AG10803 (cell line): Measurements from ENCODE around the gene OSR1.
"Not testable (repeated sequence)": the region's sequence is repeated elsewhere in the genome, so short reads cannot be mapped to it uniquely, and the experiment has no call there.

Experiments used
- DNase-seq: peaks from one replicate; pipeline ENCODE4 v3.0.0; 2010; ENCODE audit warnings: low read depth
- H3K4me3 ChIP-seq: 2 replicates; pipeline ENCODE4 v1.5.1; 2011; ENCODE audit warnings: mild to moderate bottlenecking, low read length, control low read depth
- TF ChIP-seq, protein P1 (sequence below): conservative IDR thresholded peaks from 2 replicates; pipeline ENCODE4 v1.5.1; 2011; ENCODE audit warnings: mild to moderate bottlenecking, low read length, control low read depth, inconsistent platforms

Gene OSR1

DNA sequence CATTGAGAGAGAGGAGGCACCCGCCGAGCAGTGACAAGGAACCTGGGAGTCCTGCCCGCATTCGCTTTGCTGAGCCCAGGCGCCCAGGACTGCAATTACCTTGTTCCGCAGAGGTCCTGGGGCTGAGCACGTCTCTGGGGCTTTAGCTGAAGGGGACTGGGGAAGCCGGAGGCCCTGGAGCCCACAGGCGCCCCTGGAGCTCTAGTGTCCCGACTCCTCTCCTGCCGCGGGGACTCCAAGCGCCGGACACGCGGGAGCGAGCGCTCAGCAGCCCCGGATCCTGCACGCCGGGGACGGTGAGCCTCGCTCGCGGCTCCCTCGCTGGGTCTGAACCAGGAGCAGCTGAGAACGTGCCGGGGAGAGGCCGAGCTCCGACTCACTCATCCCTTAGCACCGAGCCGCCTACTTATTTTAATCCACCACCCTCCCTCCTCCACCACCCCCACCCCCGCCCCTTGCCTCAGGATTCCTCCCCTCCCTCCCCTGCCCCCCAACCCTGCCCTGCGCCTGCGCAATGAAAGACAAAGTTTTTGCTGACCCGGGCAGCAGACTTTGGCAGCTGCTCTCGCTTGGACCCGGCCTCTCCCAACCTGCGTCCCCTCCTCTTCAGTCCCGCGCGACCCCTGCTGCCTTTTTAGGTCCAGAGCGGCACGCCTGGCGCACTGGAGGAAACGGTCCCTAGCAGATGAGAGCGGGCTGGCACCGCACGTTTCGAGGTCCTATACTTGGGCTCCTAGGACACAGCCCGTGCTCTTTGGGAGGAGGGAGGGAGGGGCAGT, at the start of gene OSR1:
Gene OSR1, minus strand, starts transcription at position 382 of the 779 bp plus-strand sequence. CDS start 4,818 bp downstream, outside the sequence.
- peak within 1 kb of the TSS; percentile 92 for H3K4me3 ChIP-seq
- TF ChIP-seq, protein P1, sequence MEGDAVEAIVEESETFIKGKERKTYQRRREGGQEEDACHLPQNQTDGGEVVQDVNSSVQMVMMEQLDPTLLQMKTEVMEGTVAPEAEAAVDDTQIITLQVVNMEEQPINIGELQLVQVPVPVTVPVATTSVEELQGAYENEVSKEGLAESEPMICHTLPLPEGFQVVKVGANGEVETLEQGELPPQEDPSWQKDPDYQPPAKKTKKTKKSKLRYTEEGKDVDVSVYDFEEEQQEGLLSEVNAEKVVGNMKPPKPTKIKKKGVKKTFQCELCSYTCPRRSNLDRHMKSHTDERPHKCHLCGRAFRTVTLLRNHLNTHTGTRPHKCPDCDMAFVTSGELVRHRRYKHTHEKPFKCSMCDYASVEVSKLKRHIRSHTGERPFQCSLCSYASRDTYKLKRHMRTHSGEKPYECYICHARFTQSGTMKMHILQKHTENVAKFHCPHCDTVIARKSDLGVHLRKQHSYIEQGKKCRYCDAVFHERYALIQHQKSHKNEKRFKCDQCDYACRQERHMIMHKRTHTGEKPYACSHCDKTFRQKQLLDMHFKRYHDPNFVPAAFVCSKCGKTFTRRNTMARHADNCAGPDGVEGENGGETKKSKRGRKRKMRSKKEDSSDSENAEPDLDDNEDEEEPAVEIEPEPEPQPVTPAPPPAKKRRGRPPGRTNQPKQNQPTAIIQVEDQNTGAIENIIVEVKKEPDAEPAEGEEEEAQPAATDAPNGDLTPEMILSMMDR: no peak
- peak; percentile 84 for DNase-seq

DNA sequence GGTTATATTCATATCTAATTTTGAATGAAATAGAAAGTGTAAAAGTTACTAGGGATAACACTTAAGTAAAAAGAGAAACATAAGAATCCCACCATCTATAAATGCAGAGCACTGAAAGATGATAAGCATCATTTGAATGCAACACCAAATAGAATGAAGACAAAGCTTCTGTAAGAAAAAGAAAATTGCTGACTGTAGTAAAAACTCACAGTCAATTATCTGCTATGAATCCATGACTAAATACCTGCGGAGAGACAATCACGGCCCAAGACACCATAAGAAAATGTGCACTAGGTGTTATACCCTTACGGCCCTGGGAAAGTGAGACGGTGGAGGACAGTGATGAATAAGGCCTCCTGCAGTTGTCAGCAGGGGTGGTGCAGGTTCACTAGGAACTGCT, 45.4 kb upstream of the OSR1 start:
- TF ChIP-seq, protein P1: no peak
- DNase-seq: no peak
- no peak overlapping the region for H3K4me3 ChIP-seq

DNA sequence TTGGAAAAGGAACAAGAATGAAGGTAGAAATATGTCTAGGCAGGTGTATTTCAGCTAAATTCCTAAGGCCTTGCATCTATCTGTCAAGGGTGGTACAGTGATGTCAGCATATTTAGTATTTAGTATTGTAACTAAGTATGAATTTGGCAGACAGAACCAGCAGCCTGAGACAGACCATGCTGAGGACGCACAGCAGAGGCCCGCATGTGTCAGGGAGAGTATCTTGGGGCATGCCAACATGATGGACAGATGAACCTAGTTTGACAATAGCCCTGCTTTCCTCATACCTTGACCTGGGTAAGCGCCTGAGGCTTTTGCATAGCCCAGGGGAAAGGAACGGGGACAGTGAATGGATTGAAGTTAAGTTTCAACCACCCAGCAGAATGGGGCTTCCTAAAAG, 33.8 kb upstream of the OSR1 start:
- TF ChIP-seq, protein P1: no peak
- H3K4me3 ChIP-seq: no peak overlapping the region
- DNase-seq: no peak

DNA sequence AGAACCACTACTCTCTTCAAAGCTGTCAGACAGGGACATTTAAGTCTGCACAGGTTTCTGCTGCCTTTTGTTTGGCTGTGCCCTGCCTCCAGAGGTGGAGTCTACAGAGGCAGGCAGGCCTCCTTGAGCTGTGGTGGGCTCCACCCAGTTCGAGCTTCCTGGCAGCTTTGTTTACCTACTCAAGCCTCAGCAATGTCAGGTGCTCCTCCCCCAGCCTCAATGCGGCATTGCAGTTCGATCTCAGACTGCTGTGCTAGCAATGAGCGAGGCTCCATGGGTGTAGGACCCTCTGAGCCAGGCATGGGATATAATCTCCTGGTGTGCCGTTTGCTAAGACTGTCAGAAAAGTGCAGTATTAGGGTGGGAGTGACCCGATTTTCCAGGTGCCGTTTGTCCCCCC, 31.0 kb upstream of the OSR1 start:
- H3K4me3 ChIP-seq, DNase-seq: not testable (repeated sequence)

DNA sequence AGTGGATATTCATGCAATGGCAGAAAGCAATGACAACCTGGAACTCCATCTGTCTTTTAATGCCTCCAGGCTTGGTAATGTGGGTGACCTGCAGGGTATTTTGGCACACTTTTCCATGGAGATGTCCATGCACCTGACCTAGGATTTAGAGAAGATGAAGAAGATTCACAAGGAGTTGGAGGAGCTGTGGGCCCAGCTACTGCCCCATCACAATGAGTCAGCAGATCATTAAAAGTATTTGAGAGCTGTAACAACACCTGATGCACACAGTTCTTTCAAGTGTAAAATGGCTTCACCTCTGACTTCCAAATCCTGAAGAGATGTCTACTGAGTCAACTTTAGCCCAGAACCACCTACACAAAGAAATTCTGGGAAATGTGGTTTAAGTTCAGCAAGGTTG, 22.1 kb upstream of the OSR1 start:
- TF ChIP-seq, protein P1: no peak
- H3K4me3 ChIP-seq: no peak overlapping the region
- no peak for DNase-seq

DNA sequence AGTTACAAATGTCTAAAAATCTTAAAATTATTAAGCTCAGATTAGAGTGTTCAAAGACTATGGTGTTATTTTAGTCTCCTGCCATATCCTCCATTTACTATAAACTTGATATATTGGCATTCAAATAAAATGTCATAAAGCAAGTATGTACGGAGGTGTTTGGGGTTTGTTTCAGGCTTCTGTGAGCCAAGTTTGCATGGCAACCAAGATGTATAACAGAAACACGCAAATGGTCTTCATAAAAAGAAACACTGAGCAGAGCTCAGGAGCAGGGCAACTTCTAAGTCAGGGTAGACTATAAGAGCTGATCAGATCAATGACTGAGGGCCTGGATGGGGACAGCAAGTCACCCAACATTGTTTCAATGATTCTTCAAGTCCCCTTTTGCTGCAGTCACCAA, 20.5 kb upstream of the OSR1 start:
- TF ChIP-seq, protein P1: no peak
- DNase-seq: no peak
- no peak overlapping the region for H3K4me3 ChIP-seq

DNA sequence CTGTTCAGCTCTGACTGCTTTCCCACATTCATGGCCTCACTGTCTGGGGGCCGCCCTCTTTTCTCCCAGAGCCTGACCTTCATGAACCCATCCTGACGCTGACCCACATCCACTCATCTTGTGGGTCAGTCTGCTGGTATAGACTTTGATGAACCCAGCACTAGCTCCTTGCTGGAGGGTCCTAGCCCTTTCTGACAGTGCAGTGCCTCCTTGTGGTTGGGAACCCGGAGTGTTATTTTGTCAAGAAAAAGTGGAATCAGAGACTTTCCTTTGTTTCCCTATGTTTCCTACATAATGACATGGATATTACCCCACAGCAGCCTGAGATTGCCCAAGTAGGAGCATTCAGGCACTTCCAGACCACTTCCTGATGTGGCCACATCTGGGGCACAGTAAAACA, 19.3 kb upstream of the OSR1 start:
- no peak for DNase-seq
- no peak overlapping the region for H3K4me3 ChIP-seq
- TF ChIP-seq, protein P1: no peak
